ENCODE results near the gene KIF21A.

The KIF21A gene

DNA sequence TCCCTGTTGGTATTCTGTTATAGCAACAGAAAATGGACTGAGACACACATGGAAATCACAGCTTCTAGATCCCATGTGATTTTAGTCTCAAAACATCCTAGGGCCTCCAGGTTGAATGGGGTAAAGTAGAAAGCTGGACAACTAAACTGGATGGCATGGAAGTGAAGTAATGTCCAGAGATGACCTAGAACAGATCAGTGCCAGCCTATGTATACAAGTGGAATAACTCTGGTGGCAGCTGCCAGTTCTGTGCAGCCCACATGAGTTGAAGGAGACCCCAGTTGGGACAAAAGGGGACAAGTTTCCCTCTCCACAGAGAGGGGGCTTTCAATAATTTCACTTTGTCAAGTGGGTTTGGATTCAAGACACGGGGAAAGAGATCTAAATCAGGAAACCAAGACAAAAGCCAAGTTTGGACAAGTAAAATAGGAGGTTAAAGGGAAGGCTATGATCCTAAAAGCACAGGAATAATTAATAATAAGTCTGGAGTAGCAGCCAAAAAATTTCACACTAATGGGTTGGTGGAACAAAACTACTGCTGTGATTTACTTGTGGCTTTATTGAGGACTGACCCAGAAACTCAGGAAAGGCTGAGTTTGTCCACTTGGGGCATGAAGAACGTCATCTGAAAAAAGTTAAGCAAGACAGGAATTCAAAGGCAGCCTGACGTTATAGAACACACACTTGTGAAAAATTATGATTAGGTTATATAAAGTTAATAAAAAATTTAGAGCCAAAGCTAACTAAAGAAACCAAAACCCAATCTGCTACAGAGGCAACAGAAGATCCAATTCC is 11.7 kb downstream of the KIF21A start:
- DNase-seq, result no peak

DNA sequence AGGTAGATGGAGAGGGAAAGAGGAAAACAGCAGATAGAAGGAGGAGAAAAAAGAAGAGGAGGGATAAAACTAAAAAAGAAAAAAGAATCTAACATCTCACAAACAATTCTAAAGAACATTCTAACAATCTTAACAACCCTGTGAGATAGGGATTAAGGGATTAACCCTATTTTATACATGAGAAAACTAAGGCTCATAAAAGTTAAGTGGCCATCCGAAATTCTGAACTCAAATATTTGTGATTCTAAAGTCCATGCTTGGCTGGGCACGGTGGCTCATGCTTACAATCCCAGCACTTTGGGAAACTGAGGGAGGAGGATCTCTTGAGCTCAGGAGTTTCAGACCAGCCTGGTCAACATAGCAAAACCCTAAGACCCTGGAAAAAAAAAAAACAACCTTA is 13.1 kb downstream of the KIF21A start:
- no peak for DNase-seq

DNA sequence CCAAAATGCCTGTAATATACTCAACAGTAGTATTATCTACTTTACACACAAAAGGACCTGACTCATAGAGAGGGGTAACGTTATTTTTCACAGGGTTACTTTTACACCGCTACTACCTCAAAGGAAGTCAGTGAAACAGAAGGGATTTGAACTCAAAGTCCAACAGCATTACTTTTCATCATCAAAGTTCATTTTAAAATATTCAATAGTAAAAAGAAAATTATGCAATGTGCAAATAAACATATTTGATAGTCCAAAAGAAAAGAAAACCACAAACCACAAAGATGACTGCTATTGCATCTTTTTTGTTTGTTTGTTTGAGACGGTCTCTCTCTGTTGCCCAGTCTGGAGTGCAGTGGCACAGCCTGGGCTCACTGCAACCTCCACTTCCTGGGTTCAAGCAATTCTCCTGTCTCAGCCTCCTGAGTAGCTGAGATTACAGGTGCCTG is 15.5 kb downstream of the KIF21A start:
- no peak for DNase-seq

DNA sequence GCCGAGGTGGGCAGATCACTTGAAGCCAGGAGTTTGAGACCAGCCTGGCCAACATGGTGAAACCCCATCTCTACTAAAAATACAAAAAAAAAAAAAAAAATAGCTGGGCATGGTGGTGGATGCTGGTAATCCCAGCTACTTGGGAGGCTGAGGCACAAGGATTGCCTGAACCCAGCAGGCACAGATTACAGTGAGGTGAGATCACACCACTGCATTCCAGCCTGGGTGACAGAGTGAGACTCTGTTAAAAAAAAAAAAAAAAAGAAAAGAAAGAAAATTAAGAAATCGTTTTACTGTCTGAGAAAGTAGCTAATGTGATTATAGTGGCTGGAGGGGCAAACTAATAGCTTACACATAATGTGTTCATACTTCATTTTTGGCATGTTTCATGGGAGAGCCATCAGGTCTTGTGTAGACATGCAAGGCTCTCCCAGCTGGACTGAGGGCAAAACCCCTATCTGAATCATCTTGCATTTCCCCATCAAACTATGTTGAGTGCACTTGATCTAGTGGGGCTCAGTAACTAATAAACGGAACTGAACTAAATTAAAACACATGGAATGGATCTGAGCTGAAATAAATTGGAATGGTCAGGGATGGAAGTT is 16.2 kb downstream of the KIF21A start:
- DNase-seq, result no peak

DNA sequence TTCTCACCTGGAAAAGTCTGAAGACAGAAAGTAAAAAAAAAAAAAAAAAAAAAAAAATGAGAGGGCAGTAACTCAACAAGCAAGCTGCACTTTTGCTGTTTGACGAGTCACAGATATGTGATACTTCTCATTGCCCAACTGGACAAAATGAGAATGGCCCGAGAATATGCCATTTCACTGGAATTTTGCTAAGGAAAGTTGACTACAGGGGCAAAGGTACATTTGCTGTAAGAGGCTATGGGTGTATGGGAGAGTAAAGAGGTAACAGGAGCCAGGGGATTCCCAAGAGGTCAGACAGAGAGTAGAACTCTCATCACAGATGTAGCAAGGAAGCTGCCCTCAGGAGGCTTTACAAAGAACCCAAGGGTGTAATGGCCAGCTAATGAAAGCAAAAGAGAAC is 22.9 kb downstream of the KIF21A start:
- no peak for DNase-seq

GRCh38 chr12:39419471-39419870 is 23.4 kb downstream of the KIF21A start:
- no peak for DNase-seq

GRCh38 chr12:39417916-39418315 is 25.0 kb downstream of the KIF21A start:
- no peak for DNase-seq

- no peak for DNase-seq
Measured at GRCh38 chr12:39413836-39414771, 28.8 kb downstream of the KIF21A start.

DNA sequence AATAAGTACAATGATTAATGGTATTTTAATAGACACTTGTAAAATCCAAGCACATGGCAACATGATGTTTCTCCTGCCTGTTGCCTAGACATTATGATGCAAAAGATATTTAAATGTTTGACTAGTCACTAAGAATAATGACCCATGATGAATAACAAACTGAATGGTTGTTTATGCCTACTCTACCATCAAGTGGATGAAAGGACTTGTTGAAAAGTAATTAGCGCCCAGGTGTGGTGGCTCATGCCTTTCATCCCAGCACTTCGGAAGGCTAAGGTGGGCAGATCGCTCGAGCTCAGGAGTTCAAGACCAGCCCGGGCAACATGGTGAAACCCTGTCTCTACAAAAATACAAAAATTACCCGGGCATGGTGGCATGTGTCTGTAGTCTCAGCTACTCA is 30.7 kb downstream of the KIF21A start:
- no peak for DNase-seq

DNA sequence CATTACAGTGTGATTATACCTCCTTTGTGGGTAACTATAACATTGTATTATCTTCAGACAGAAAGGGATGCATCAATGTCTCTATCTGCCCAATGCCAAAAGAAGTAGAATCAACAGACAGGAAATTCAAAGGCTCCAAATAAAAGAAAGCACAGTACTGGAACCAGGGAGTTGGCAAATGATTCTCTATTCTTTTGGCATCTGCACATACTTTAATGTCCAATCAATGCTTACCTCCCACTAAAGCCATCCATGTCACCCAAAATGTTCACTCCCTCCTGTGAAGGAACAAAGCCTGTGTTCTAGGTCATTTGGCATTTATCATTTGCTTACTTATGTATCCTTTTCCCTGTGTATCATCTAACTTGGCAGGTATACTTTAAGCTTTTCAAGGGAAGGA is 36.7 kb downstream of the KIF21A start:
- no peak for DNase-seq

GRCh38 chr12:39405580-39405979 is 37.3 kb downstream of the KIF21A start:
- no peak for DNase-seq

- DNase-seq, result no peak
Measured at GRCh38 chr12:39404000-39404399, 38.9 kb downstream of the KIF21A start.

GRCh38 chr12:39403376-39403775 is 39.5 kb downstream of the KIF21A start:
- no peak for DNase-seq

DNA sequence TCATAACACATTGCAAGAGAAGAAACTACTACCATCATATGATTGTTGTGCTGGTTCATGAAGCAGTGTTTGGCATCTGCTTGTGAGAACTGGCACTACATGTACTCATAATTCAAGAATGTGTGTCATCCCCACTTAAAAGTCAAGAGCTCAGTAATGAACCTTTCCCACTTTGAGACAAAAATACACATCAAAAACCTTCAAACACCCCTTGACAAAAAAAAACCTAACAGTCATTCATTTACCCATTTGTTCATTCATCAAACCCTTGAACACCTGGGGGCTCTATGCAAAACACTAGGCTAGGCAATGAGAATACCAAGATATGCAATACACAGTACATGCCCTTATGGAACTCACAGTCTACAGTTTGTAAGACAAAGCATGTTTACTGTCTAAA is 40.0 kb downstream of the KIF21A start:
- no peak for DNase-seq

DNA sequence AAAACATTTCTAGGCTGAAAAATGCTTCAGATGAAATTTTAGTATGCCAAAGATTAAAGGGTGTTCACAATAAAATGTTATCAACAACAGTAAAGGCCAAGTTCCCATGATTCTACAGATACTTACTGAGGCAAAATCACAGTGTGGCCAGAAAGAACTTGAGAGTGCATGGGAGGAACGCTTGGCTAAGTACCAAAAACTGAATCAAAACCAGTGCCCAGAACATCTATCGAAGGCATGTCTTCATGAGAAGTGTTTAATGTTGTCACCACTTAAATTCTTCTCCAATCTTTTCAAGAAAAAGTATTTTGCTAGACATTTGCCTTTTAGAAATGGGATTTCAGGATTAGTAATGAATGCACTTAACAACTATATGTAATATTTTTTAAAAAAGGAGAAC is 41.5 kb downstream of the KIF21A start:
- DNase-seq, result no peak

- DNase-seq, result no peak
Measured at GRCh38 chr12:39395866-39396265, 47.1 kb downstream of the KIF21A start.

- DNase-seq, result no peak
Measured at GRCh38 chr12:39393890-39394289, 49.0 kb downstream of the KIF21A start.

GRCh38 chr12:39393179-39393578 is 49.7 kb downstream of the KIF21A start:
- no peak for DNase-seq

DNA sequence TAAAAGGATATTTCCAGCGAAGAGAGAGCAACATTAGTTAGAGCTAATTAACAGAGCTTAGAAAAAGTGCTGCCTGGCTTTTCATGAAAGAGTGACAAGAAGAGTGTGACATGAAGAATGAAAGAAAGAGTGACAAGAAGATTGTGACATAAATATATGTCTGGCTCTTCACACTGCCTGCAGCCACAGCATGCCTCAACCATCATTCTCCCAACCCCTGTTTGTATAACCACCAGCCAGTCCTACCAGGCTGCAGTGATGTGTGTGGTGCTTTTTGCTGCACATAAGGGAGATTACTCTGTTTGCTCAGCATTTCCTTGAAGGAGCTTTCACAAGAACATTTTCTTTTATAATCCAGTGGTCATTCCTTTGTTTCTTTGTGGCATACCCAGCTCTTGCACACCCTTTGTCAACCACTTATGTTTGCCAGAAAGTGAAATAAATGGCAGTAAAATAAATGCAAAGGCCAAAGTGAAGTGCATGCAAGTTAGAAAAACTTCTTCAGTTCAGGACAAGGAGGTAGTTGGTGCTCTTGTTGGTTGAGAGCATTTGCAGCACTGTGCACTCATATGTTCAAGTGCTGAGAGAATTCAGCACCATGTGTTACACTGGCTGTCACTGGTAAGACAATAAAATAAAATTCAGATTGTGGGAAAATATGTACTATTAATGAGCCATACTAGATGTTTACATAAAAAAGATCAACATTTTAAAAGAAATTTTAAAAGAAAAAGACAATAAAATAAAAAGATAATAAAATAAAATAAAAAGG is 50.6 kb downstream of the KIF21A start:
- DNase-seq, result no peak

DNA sequence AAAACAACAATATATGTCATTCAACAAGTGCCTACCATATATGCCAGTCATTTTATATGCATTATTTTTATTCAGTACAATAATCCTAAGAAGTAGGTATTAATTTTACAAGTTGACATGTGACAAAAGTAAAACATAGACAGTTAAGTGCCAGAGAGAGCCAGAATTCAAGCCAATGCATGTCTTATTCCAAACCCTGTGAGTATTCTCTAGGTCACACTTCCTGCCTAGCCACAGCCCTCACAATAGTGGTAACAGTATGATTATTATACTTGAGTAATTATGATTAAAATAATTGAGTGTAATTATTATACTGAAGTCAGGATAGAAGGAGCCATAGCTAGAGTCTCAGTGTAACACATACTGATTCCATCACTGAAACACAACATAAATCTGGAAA is 52.2 kb downstream of the KIF21A start:
- DNase-seq, result no peak

GRCh38 chr12:39389399-39390150 is 53.3 kb downstream of the KIF21A start:
- DNase-seq, result no peak

GRCh38 chr12:39386335-39386734 is 56.6 kb downstream of the KIF21A start:
- no peak for DNase-seq
